H9 (cell line): Measurements from ENCODE around the gene SLIT1. TPM values are rescaled to one million over a fixed set of nuclear protein-coding genes. Genes with fewer than 3 reads are reported as not detected.

Experiments used
- DNase-seq: peaks from one replicate; pipeline ENCODE4 v3.0.0-alpha.2; 2017
- H2AFZ ChIP-seq: one replicate; pipeline ENCODE4 v1.6.1; 2013; ENCODE audit warnings: mild to moderate bottlenecking, low read length, control low read depth, moderate library complexity
- H2AK5ac ChIP-seq: 2 replicates; pipeline ENCODE4 v1.6.1; 2013; ENCODE audit warnings: low read length, control low read depth, mixed read lengths; ENCODE audit not compliant: insufficient read length
- H2BK120ac ChIP-seq: one replicate; pipeline ENCODE4 v1.6.1; 2013; ENCODE audit warnings: low read depth, mild to moderate bottlenecking, low read length, control low read depth, inconsistent platforms; ENCODE audit not compliant: poor library complexity, severe bottlenecking
- H2BK12ac ChIP-seq: 2 replicates; pipeline ENCODE4 v1.6.1; 2013; ENCODE audit warnings: low read length, control low read depth, mixed read lengths, low read depth; ENCODE audit not compliant: insufficient read length
- H2BK15ac ChIP-seq: 2 replicates; pipeline ENCODE4 v1.6.1; 2013; ENCODE audit warnings: low read depth, low read length, control low read depth
- H2BK20ac ChIP-seq: one replicate; pipeline ENCODE4 v1.6.1; 2013; ENCODE audit warnings: low read depth, mild to moderate bottlenecking, low read length, control low read depth, inconsistent platforms; ENCODE audit not compliant: poor library complexity, severe bottlenecking
- H2BK5ac ChIP-seq: 2 replicates; pipeline ENCODE4 v1.6.1; 2013; ENCODE audit warnings: low read length, control low read depth, mixed read lengths; ENCODE audit not compliant: insufficient read length
- H3K14ac ChIP-seq: 2 replicates; pipeline ENCODE4 v1.6.1; 2013; ENCODE audit warnings: low read length, control low read depth; ENCODE audit not compliant: insufficient read depth
- H3K18ac ChIP-seq: 2 replicates; pipeline ENCODE4 v1.6.1; 2013; ENCODE audit warnings: low read depth, mild to moderate bottlenecking, mixed read lengths, low read length, control low read depth; ENCODE audit not compliant: insufficient read length
- H3K23ac ChIP-seq: 2 replicates; pipeline ENCODE4 v1.6.1; 2013; ENCODE audit warnings: low read length, control low read depth, mixed read lengths, low read depth; ENCODE audit not compliant: insufficient read length
- H3K23me2 ChIP-seq: 2 replicates; pipeline ENCODE4 v1.6.1; 2013; ENCODE audit warnings: low read depth, mild to moderate bottlenecking, mixed read lengths, low read length, control low read depth; ENCODE audit not compliant: insufficient read length, poor library complexity, severe bottlenecking
- H3K27ac ChIP-seq: 2 replicates; pipeline ENCODE4 v1.5.1; 2013; ENCODE audit warnings: low read length, control low read depth, mixed read lengths, low read depth; ENCODE audit not compliant: insufficient read length
- H3K27me3 ChIP-seq: 2 replicates; pipeline ENCODE4 v1.6.1; 2013; ENCODE audit warnings: low read length, control low read depth, inconsistent platforms; ENCODE audit not compliant: insufficient read depth
- H3K4ac ChIP-seq: 2 replicates; pipeline ENCODE4 v1.6.1; 2013; ENCODE audit warnings: low read depth, mild to moderate bottlenecking, control low read depth, inconsistent platforms, low read length, moderate library complexity
- H3K4me1 ChIP-seq: 2 replicates; pipeline ENCODE4 v1.6.1; 2013; ENCODE audit warnings: low read length, control low read depth, inconsistent platforms; ENCODE audit not compliant: insufficient read depth
- H3K4me2 ChIP-seq: 2 replicates; pipeline ENCODE4 v1.6.1; 2013; ENCODE audit warnings: low read length, control low read depth, mixed read lengths; ENCODE audit not compliant: insufficient read length, insufficient read depth
- H3K56ac ChIP-seq: 2 replicates; pipeline ENCODE4 v1.6.1; 2013; ENCODE audit warnings: low read depth, mild to moderate bottlenecking, mixed read lengths, low read length, control low read depth; ENCODE audit not compliant: insufficient read length
- H3K79me1 ChIP-seq: 2 replicates; pipeline ENCODE4 v1.6.1; 2013; ENCODE audit warnings: low read depth, mild to moderate bottlenecking, moderate library complexity, low read length, control low read depth, inconsistent platforms; ENCODE audit not compliant: insufficient read depth, poor library complexity, severe bottlenecking
- H3K79me2 ChIP-seq: 2 replicates; pipeline ENCODE4 v1.6.1; 2013; ENCODE audit warnings: low read length, control low read depth, inconsistent platforms; ENCODE audit not compliant: insufficient read depth
- H3K9ac ChIP-seq: 2 replicates; pipeline ENCODE4 v1.6.1; 2013; ENCODE audit warnings: low read length, control low read depth, mixed read lengths; ENCODE audit not compliant: insufficient read length; ENCODE audit errors: extremely low read depth
- H3K9me3 ChIP-seq: one replicate; pipeline ENCODE4 v1.6.1; 2013; ENCODE audit warnings: low read depth, low read length, inconsistent platforms; ENCODE audit not compliant: control insufficient read depth
- H3T11ph ChIP-seq: one replicate; pipeline ENCODE4 v1.6.1; 2013; ENCODE audit warnings: mild to moderate bottlenecking, low read length, control low read depth, inconsistent platforms
- H4K20me1 ChIP-seq: one replicate; pipeline ENCODE4 v1.6.1; 2013; ENCODE audit not compliant: control insufficient read depth, insufficient read length, insufficient read depth
- H4K5ac ChIP-seq: 2 replicates; pipeline ENCODE4 v1.6.1; 2013; ENCODE audit warnings: low read depth, mild to moderate bottlenecking, mixed read lengths, low read length, control low read depth; ENCODE audit not compliant: insufficient read length
- H4K8ac ChIP-seq: replicated peaks from 2 replicates; pipeline ENCODE4 v1.6.1; 2013; ENCODE audit warnings: low read length, control low read depth, mixed read lengths, low read depth; ENCODE audit not compliant: insufficient read length
- H4K91ac ChIP-seq: 2 replicates; pipeline ENCODE4 v1.6.1; 2013; ENCODE audit warnings: low read depth, mild to moderate bottlenecking, moderate library complexity, mixed read lengths, low read length, control low read depth; ENCODE audit not compliant: insufficient read length
- H3K27ac Mint-ChIP-seq, 3 experiments: 2 replicates in 2 of 3; 3 replicates in 1 of 3; pipeline ENCODE4 v1.8.0; 2020 to 2021; ENCODE audit warnings: mixed read lengths in 3 of 3, mild to moderate bottlenecking in 1 of 3, moderate library complexity in 1 of 3
- H3K27me3 Mint-ChIP-seq: 2 replicates; pipeline ENCODE4 v1.8.0; 2021; ENCODE audit warnings: low read depth, mild to moderate bottlenecking, moderate library complexity, mixed read lengths
- H3K36me3 Mint-ChIP-seq, 3 experiments: 2 replicates in 2 of 3; 3 replicates in 1 of 3; pipeline ENCODE4 v1.8.0; 2020 to 2021; ENCODE audit warnings: low read depth in 3 of 3, mixed read lengths in 3 of 3; ENCODE audit not compliant: insufficient read depth in 1 of 3
- H3K4me1 Mint-ChIP-seq, 2 experiments: 2 replicates each; pipeline ENCODE4 v1.8.0; 2020; ENCODE audit warnings: mixed read lengths in 2 of 2
- H3K4me3 Mint-ChIP-seq, 2 experiments: 2 replicates in 1 of 2; 3 replicates in 1 of 2; pipeline ENCODE4 v1.8.0; 2020 to 2021; ENCODE audit warnings: mild to moderate bottlenecking in 2 of 2, mixed read lengths in 2 of 2, moderate library complexity in 1 of 2
- H3K9me3 Mint-ChIP-seq, 2 experiments: 2 replicates in 1 of 2; 3 replicates in 1 of 2; pipeline ENCODE4 v1.8.0; 2020; ENCODE audit warnings: mild to moderate bottlenecking in 2 of 2, mixed read lengths in 2 of 2, moderate library complexity in 1 of 2
- CTCF ChIP-seq: fragments of 200-600 bp; sonication (generic); conservative IDR thresholded peaks from 3 replicates; pipeline ENCODE4 v1.8.0; 2021; ENCODE audit warnings: antibody characterized with exemption, mild to moderate bottlenecking
- WGBS: extraction: QIAGEN DNeasy Blood & Tissue Kit; methylation state at CpG from one replicate; pipeline ENCODE4 v1.1.7; 2013; ENCODE audit warnings: missing lambda C conversion rate, low lambda C conversion rate, mixed read lengths; ENCODE audit not compliant: insufficient read length; ENCODE audit errors: extremely low coverage; 5-methylcytosine and 5-hydroxymethylcytosine counted together
- total RNA-seq: library from RNA; stranded (reverse); gene quantifications from 2 replicates; pipeline ENCODE4 v1.2.1, GENCODE V29; 2021

Gene SLIT1
- total RNA-seq, 1 experiment from 2014 or later = 0.57 TPM

GRCh38 chr10:97089209-97089870, 96.4 kb downstream of the SLIT1 start:
- Histone ChIP-seq H4K5ac (no peak overlapping the region), H3K18ac (no peak overlapping the region), H4K8ac (no peak overlapping the region), H2BK5ac (no peak overlapping the region), H3K4ac (no peak overlapping the region), H3K79me1 (no peaks in the 10 kb centered on the region), H2BK15ac (no peak overlapping the region), H3K27ac (no peak overlapping the region), H4K20me1 (no peaks in the 10 kb centered on the region), H3K9ac (no peak overlapping the region), H2BK120ac (no peak overlapping the region), H3K4me1 (no peaks in the 10 kb centered on the region; the same call in 1 of the 2 replicates), H2BK20ac (no peak overlapping the region), H3K23me2 (no peaks in the 10 kb centered on the region), H3K4me2 (no peak overlapping the region), H3K9me3 (no peaks in the 10 kb centered on the region), H3K79me2 (no peaks in the 10 kb centered on the region), H3K27me3 (no peaks in the 10 kb centered on the region), H3K56ac (no peak overlapping the region), H3T11ph (no peak overlapping the region), H2AFZ (no peak overlapping the region), H2AK5ac (no peak overlapping the region), H4K91ac (no peak overlapping the region), H3K23ac (no peak overlapping the region), H3K14ac (peak overlapping the region; percentile 48; the same call in 1 of the 2 replicates), H2BK12ac (no peak overlapping the region)
- peaks cover 15 to 26% of the 10 kb centered on the region in 2 experiments for H3K4me1 Mint-ChIP-seq
- no CpG with 5 or more reads among the region's 15 CpGs for WGBS
- peaks cover 4% of the 10 kb centered on the region; the same call in 1 of the 2 replicates for H3K27me3 Mint-ChIP-seq
- no peaks in the 10 kb centered on the region; a peak in 1 of 5 replicates for H3K9me3 Mint-ChIP-seq
- TF ChIP-seq CTCF = no peak
- H3K27ac Mint-ChIP-seq = no peak overlapping the region; a peak in 1 of 7 replicates
- DNase-seq = no peak
- H3K36me3 Mint-ChIP-seq = no peaks in the 10 kb centered on the region
- H3K4me3 Mint-ChIP-seq = no peak overlapping the region
